ENCODE data around the gene PITPNB.

PITPNB gene

DNA sequence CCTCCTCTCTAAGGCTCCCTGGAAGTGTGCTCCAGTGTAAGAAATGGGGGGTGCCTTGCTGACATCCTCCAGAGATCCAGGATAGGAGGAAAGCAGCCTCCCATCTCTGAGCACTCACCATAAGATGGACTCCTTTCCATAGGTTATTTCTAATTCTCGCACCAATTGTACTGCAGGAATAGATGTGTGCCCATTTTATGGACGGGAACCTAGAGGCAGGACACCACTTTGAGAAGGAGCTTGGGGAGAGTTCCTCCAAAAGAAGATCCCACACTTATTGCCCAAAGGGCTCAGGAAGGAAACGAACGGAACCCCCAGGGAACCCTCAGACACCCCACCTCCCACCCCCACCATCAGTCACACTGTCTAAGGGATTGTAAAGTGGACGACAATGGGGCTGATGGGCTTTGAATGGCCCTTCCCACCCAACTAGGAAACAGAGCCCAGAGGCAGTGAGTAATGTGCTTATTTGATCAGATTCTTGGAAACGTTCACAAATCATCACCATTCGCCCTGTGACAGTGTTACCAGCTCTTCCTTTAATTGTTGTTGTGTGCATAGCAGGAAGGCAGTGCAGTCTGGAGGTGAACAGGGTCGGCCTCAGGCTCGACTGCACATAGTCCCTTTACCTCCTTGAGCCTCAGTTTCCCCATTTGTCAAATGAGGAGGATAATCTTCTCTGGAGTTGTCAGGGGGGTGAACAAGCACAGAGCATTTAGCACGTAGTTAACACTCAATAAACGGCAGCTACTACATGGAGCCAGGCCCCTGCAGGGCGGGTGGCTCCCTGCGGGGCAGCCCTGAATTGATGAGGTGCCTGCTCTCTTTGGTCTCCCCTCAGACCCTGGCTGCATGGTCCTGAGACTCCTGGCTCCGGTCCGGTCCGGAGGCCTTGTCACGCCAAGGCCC lies 109.1 kb downstream of the PITPNB start:
- Histone ChIP-seq H3K4me2 (ENCODE audit: low read length) (no peak overlapping the region), H2AFZ (ENCODE audit: low read depth, low read length) (no peak overlapping the region)
- TF ChIP-seq, protein P1, sequence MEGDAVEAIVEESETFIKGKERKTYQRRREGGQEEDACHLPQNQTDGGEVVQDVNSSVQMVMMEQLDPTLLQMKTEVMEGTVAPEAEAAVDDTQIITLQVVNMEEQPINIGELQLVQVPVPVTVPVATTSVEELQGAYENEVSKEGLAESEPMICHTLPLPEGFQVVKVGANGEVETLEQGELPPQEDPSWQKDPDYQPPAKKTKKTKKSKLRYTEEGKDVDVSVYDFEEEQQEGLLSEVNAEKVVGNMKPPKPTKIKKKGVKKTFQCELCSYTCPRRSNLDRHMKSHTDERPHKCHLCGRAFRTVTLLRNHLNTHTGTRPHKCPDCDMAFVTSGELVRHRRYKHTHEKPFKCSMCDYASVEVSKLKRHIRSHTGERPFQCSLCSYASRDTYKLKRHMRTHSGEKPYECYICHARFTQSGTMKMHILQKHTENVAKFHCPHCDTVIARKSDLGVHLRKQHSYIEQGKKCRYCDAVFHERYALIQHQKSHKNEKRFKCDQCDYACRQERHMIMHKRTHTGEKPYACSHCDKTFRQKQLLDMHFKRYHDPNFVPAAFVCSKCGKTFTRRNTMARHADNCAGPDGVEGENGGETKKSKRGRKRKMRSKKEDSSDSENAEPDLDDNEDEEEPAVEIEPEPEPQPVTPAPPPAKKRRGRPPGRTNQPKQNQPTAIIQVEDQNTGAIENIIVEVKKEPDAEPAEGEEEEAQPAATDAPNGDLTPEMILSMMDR (IDR thresholded peaks at IDR 0.05; ENCODE audit: low read depth, low read length) = no peak
- TF ChIP-seq EZH2phosphoT487 (IDR thresholded peaks at IDR 0.05; ENCODE audit: low read depth) = no peak

DNA sequence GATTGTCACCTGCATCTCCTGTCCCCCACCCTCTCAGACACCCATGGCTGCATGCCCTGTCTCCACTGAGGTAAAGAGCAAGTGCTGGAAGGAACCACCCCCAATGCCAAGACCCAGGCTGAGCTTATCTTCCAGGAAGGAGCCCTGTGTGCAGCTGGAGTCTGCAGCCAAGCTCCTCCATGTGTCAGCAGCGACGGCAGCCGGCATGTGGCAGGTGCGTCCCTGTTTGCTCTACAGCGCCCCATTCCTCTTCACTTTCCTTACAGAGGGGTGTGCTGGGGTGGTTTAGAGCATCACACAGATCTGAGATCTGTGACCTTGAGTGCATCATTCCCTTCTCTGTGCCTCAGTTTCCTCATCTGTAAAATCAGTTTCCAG lies 109.8 kb downstream of the PITPNB start:
- Histone ChIP-seq H3K9me3 (ENCODE audit: insufficient read depth, low read length) (no peaks in the 10 kb centered on the region), H3K27ac (ENCODE audit: low read length) (no peak overlapping the region), H3K36me3 (replicated peaks; ENCODE audit: low read depth, low read length) (no peaks in the 10 kb centered on the region), H4K20me1 (ENCODE audit: insufficient read depth, low read length) (no peaks in the 10 kb centered on the region), H3K4me1 (ENCODE audit: low read length) (peaks cover 5% of the 10 kb centered on the region; the same call in 1 of the 2 replicates), H3K27me3 (ENCODE audit: low read depth, low read length) (no peaks in the 10 kb centered on the region), H3K4me2 (ENCODE audit: low read length) (no peak overlapping the region), H3K9ac (ENCODE audit: low read length) (no peak overlapping the region), H3K4me3 (ENCODE audit: low read length) (no peak overlapping the region), H2AFZ (ENCODE audit: low read depth, low read length) (no peak overlapping the region), H3K79me2 (ENCODE audit: low read length) (no peaks in the 10 kb centered on the region)
- TF ChIP-seq, protein P1 (IDR thresholded peaks at IDR 0.05; ENCODE audit: low read depth, low read length) = no peak
- TF ChIP-seq EZH2phosphoT487 (IDR thresholded peaks at IDR 0.05; ENCODE audit: low read depth) = no peak

More for the DNA sequence above, 109.1 kb downstream of the PITPNB start:
- no peaks in the 10 kb centered on the region for H3K27me3 ChIP-seq (ENCODE audit: low read depth, low read length)
- H3K79me2 ChIP-seq (ENCODE audit: low read length) = no peaks in the 10 kb centered on the region
- no peak overlapping the region for H3K9ac ChIP-seq (ENCODE audit: low read length)
- H3K4me3 ChIP-seq (ENCODE audit: low read length) = no peak overlapping the region
- H3K9me3 ChIP-seq (ENCODE audit: insufficient read depth, low read length) = no peaks in the 10 kb centered on the region
- no peaks in the 10 kb centered on the region for H4K20me1 ChIP-seq (ENCODE audit: insufficient read depth, low read length)
- no peaks in the 10 kb centered on the region for H3K36me3 ChIP-seq (replicated peaks; ENCODE audit: low read depth, low read length)
- peaks cover 5% of the 10 kb centered on the region; the same call in 1 of the 2 replicates for H3K4me1 ChIP-seq (ENCODE audit: low read length)
- H3K27ac ChIP-seq (ENCODE audit: low read length) = no peak overlapping the region

GRCh38 chr22:27808451-27809225 lies 110.4 kb downstream of the PITPNB start:
- no peak for TF ChIP-seq EZH2phosphoT487 (IDR thresholded peaks at IDR 0.05; ENCODE audit: low read depth)
- TF ChIP-seq, protein P1 (IDR thresholded peaks at IDR 0.05; ENCODE audit: low read depth, low read length) = no peak
- H3K9ac ChIP-seq (ENCODE audit: low read length) = no peak overlapping the region
- no peak overlapping the region for H3K4me3 ChIP-seq (ENCODE audit: low read length)
- H4K20me1 ChIP-seq (ENCODE audit: insufficient read depth, low read length) = no peaks in the 10 kb centered on the region
- no peaks in the 10 kb centered on the region for H3K9me3 ChIP-seq (ENCODE audit: insufficient read depth, low read length)
- H3K79me2 ChIP-seq (ENCODE audit: low read length) = no peaks in the 10 kb centered on the region
- H3K4me2 ChIP-seq (ENCODE audit: low read length) = no peak overlapping the region
- H3K27ac ChIP-seq (ENCODE audit: low read length) = no peak overlapping the region
- H2AFZ ChIP-seq (ENCODE audit: low read depth, low read length) = no peak overlapping the region
- no peaks in the 10 kb centered on the region for H3K36me3 ChIP-seq (replicated peaks; ENCODE audit: low read depth, low read length)
- no peaks in the 10 kb centered on the region for H3K27me3 ChIP-seq (ENCODE audit: low read depth, low read length)
- peaks cover 5% of the 10 kb centered on the region; the same call in 1 of the 2 replicates for H3K4me1 ChIP-seq (ENCODE audit: low read length)

GRCh38 chr22:27805841-27806240 lies 113.2 kb downstream of the PITPNB start:
- Histone ChIP-seq H4K20me1 (ENCODE audit: insufficient read depth, low read length) (no peaks in the 10 kb centered on the region), H2AFZ (ENCODE audit: low read depth, low read length) (no peak overlapping the region), H3K36me3 (replicated peaks; ENCODE audit: low read depth, low read length) (no peaks in the 10 kb centered on the region), H3K9ac (ENCODE audit: low read length) (no peak overlapping the region), H3K4me2 (ENCODE audit: low read length) (no peak overlapping the region), H3K9me3 (ENCODE audit: insufficient read depth, low read length) (no peaks in the 10 kb centered on the region), H3K27me3 (ENCODE audit: low read depth, low read length) (no peaks in the 10 kb centered on the region), H3K79me2 (ENCODE audit: low read length) (no peaks in the 10 kb centered on the region), H3K4me3 (ENCODE audit: low read length) (no peak overlapping the region), H3K4me1 (ENCODE audit: low read length) (peaks cover 5% of the 10 kb centered on the region; the same call in 1 of the 2 replicates), H3K27ac (ENCODE audit: low read length) (no peak overlapping the region)
- no peak for TF ChIP-seq EZH2phosphoT487 (IDR thresholded peaks at IDR 0.05; ENCODE audit: low read depth)
- TF ChIP-seq, protein P1 (IDR thresholded peaks at IDR 0.05; ENCODE audit: low read depth, low read length) = no peak

All from OCI-LY3 (cell line).